Measurements from ENCODE around the gene MAN2A1.

GRCh38 chr5:109756543-109757185 is 66.9 kb downstream of the MAN2A1 start:
- TF ChIP-seq CTCF (IDR thresholded peaks at IDR 0.05) (no peak), POLR2A (IDR thresholded peaks at IDR 0.05) (no peak)
